SK-N-SH (cell line): ENCODE measurements around the gene CA6. TPM values are rescaled to one million over a fixed set of nuclear protein-coding genes. Genes with fewer than 3 reads are reported as not detected.

ENCODE experiments used
- CTCF ChIA-PET: fragments of 300-600, 350-600 bp; formaldehyde crosslinking; extraction: SDS; loops from one replicate; lab custom pipeline; 2021; lab: Yijun Ruan, JAX
- POLR2A ChIA-PET: fragments of 350-600 bp; sonication (Branson Sonifier 250); formaldehyde crosslinking; extraction: SDS; loops from one replicate; lab custom pipeline; 2020; ENCODE audit warnings: antibody characterized with exemption, inconsistent platforms; lab: Yijun Ruan, JAX
- DNase-seq: peaks from one replicate; pipeline ENCODE4 v3.0.0; 2012
- H2AFZ ChIP-seq: fragments of 200-600 bp; sonication (generic); 2 replicates; pipeline ENCODE4 v1.8.1; 2016; ENCODE audit warnings: antibody characterized with exemption, mild to moderate bottlenecking, low read depth
- H3F3A ChIP-seq: fragments of 200-600 bp; sonication (generic); replicated peaks from 2 replicates; pipeline ENCODE3; 2016; ENCODE audit warnings: antibody characterized with exemption, mild to moderate bottlenecking; ENCODE audit not compliant: insufficient read depth
- H3K27ac ChIP-seq, 2 experiments: fragments of 200-500 bp in 1 of 2; fragments of 200-600 bp in 1 of 2; sonication (Bioruptor generic) in 1 of 2; sonication (generic), shearing (Covaris generic) in 1 of 2; 2 replicates each; pipeline versions ENCODE4 v1.5.1 to v1.6.1; 2014 to 2016; ENCODE audit warnings: low read depth in 2 of 2, inconsistent platforms in 1 of 2, low read length in 1 of 2, mild to moderate bottlenecking in 1 of 2, mixed read lengths in 1 of 2
- H3K27me3 ChIP-seq: fragments of 200-600 bp; sonication (generic), shearing (Covaris generic); 2 replicates; pipeline ENCODE4 v1.6.1; 2016; ENCODE audit warnings: mixed run types; ENCODE audit not compliant: insufficient read depth
- H3K36me3 ChIP-seq, 2 experiments: fragments of 200-500 bp in 1 of 2; fragments of 200-600 bp in 1 of 2; sonication (Bioruptor generic) in 1 of 2; sonication (generic) in 1 of 2; replicated peaks in 1 of 2; 2 replicates each; pipeline versions ENCODE3 to v1.5.1; 2014 to 2016; ENCODE audit warnings: low read length in 1 of 2, mild to moderate bottlenecking in 1 of 2; ENCODE audit not compliant: insufficient read depth in 2 of 2, control insufficient read depth in 1 of 2
- H3K4me1 ChIP-seq, 2 experiments: fragments of 200-500 bp in 1 of 2; fragments of 200-600 bp in 1 of 2; sonication (Bioruptor generic) in 1 of 2; sonication (generic), shearing (Covaris generic) in 1 of 2; 2 replicates each; pipeline versions ENCODE4 v1.5.1 to v1.6.1; 2014 to 2016; ENCODE audit warnings: low read depth in 1 of 2, low read length in 1 of 2, mixed run types in 1 of 2; ENCODE audit not compliant: insufficient read depth in 2 of 2, control insufficient read depth in 1 of 2
- H3K4me2 ChIP-seq: fragments of 200-600 bp; sonication (generic), shearing (Covaris generic); 2 replicates; pipeline ENCODE4 v1.6.1; 2017; ENCODE audit warnings: mixed run types
- H3K4me3 ChIP-seq, 2 experiments: fragments of 200-500 bp in 1 of 2; fragments of 200-600 bp in 1 of 2; sonication (Bioruptor generic) in 1 of 2; sonication (generic), shearing (Covaris generic) in 1 of 2; 2 replicates each; pipeline versions ENCODE4 v1.5.1 to v1.8.1; 2014 to 2016; ENCODE audit warnings: low read depth in 2 of 2, inconsistent platforms in 1 of 2, low read length in 1 of 2, mild to moderate bottlenecking in 1 of 2, mixed read lengths in 1 of 2, moderate library complexity in 1 of 2
- H3K79me2 ChIP-seq: fragments of 200-600 bp; sonication (generic); 2 replicates; pipeline ENCODE4 v1.8.1; 2017; ENCODE audit warnings: mild to moderate bottlenecking; ENCODE audit not compliant: insufficient read depth
- H3K9ac ChIP-seq: fragments of 200-600 bp; sonication (generic); 2 replicates; pipeline ENCODE4 v1.6.1; 2017; ENCODE audit warnings: mixed run types
- H3K9me2 ChIP-seq: fragments of 200-600 bp; sonication (generic); 2 replicates; pipeline ENCODE4 v1.6.1; 2017; ENCODE audit warnings: mixed run types
- H3K9me3 ChIP-seq: fragments of 200-600 bp; sonication (generic); 2 replicates; pipeline ENCODE4 v1.6.1; 2017; ENCODE audit warnings: mixed run types, mild to moderate bottlenecking, moderate library complexity
- H4K20me1 ChIP-seq: fragments of 200-600 bp; sonication (generic); 2 replicates; pipeline ENCODE4 v1.6.1; 2017; ENCODE audit warnings: mild to moderate bottlenecking, mixed run types; ENCODE audit not compliant: insufficient read depth
- CHD2 ChIP-seq: fragments of 150-350 bp; IDR thresholded peaks from 2 replicates; pipeline ENCODE4 v1.6.1; 2018; ENCODE audit warnings: low read length; ENCODE audit not compliant: partially characterized antibody
- ELF1 ChIP-seq: IDR thresholded peaks from 2 replicates; pipeline ENCODE4 v1.4.0; 2012
- EP300 ChIP-seq, 2 experiments: IDR thresholded peaks; 2 replicates each; pipeline versions ENCODE4 v1.4.0 to v1.6.1; 2012; ENCODE audit warnings: borderline replicate concordance in 1 of 2, low read depth in 1 of 2, low read length in 1 of 2
- FOXJ3 ChIP-seq: sonication (generic); formaldehyde crosslinking; IDR thresholded peaks from 2 replicates; pipeline ENCODE4 v1.5.1; 2020; ENCODE audit warnings: mild to moderate bottlenecking, missing genetic modification reagents
- GABPA ChIP-seq: IDR thresholded peaks from 2 replicates; pipeline ENCODE4 v1.4.0; 2012; ENCODE audit warnings: low read depth, mild to moderate bottlenecking
- GATA2 ChIP-seq: sonication (generic); formaldehyde crosslinking; IDR thresholded peaks from 2 replicates; pipeline ENCODE4 v1.5.0; 2020; ENCODE audit warnings: mild to moderate bottlenecking, missing genetic modification reagents
- JUND ChIP-seq: IDR thresholded peaks from 2 replicates; pipeline ENCODE4 v1.4.0; 2012
- MXI1 ChIP-seq: IDR thresholded peaks from 2 replicates; pipeline ENCODE4 v1.6.1; 2012; ENCODE audit warnings: mild to moderate bottlenecking, low read depth, low read length, improper control_type of control experiment
- POLR2AphosphoS5 ChIP-seq: IDR thresholded peaks from 2 replicates; pipeline ENCODE4 v1.6.1; 2012; ENCODE audit warnings: low read depth, low read length
- RAD21 ChIP-seq: IDR thresholded peaks from 2 replicates; pipeline ENCODE4 v1.6.1; 2012; ENCODE audit warnings: mild to moderate bottlenecking, low read length
- SIN3A ChIP-seq: IDR thresholded peaks from 2 replicates; pipeline ENCODE4 v1.6.1; 2012; ENCODE audit warnings: low read depth, mild to moderate bottlenecking, low read length, moderate library complexity, borderline replicate concordance
- WGBS: methylation state at CpG from one replicate; pipeline ENCODE4 v1.1.6; 2017; ENCODE audit warnings: low lambda C conversion rate; 5-methylcytosine and 5-hydroxymethylcytosine counted together
- polyA plus RNA-seq, 3 experiments: library from polyadenylated mRNA; depleted of rRNA; stranded (reverse); fragments of >200 nt; gene quantifications; 2 replicates each; pipeline ENCODE4 v1.2.3, GENCODE V29; 2012
- TF ChIP-seq, protein P1 (sequence below): IDR thresholded peaks from 2 replicates; pipeline ENCODE4 v1.6.1; 2012; ENCODE audit warnings: mild to moderate bottlenecking, low read depth, low read length, moderate library complexity
- TF ChIP-seq, protein P2 (sequence below): fragments of 200-600 bp; sonication (generic); IDR thresholded peaks from 2 replicates; pipeline ENCODE4 v1.6.1; 2017; ENCODE audit warnings: antibody characterized with exemption, mild to moderate bottlenecking, moderate library complexity
- TF ChIP-seq, protein P3 (sequence below): fragments of 150-350 bp; IDR thresholded peaks from 2 replicates; pipeline ENCODE4 v1.6.1; 2017; ENCODE audit warnings: antibody characterized with exemption, low read length, low read depth, borderline replicate concordance
- TF ChIP-seq, protein P4 (sequence below): IDR thresholded peaks from 2 replicates; pipeline ENCODE4 v1.4.0; 2012; ENCODE audit warnings: low read depth

The CA6 gene
- polyA plus RNA-seq, 1 of the 3 experiments (the other 2 are of a cell fraction), result not detected

DNA sequence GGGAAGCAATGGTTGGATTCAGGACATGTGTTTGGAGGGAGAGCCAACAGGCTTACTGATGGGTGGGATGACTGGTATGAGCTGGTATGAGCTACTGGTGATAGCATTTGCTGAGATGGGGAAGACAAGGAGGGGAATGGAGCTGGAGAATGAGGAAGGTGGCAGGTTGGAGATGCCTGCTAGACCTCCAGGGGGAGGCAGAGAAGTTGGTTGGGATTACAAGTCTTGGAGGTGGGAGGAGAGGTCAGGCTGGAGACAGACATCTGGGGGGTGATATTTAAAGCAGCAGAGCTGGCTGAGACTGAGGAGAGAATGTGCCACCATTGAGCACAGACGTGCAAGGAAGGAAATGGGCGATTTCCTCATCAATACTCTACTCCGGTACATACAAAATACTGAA lies 35.3 kb upstream of the CA6 start:
- WGBS, result 90% methylated on average over 3 of the region's 3 CpGs
- ChIA-PET CTCF (no interaction called here), POLR2A (no interaction called here)
- H3K79me2 ChIP-seq, result no peaks in the 10 kb centered on the region
- H3K4me1 ChIP-seq, result no peaks in the 10 kb centered on the region
- H3K9ac ChIP-seq, result no peak overlapping the region
- H3K27ac ChIP-seq, result no peak overlapping the region
- no peaks in the 10 kb centered on the region for H3K27me3 ChIP-seq
- H3K9me2 ChIP-seq, result no peaks in the 10 kb centered on the region
- peaks cover 6% of the 10 kb centered on the region for H3F3A ChIP-seq
- DNase-seq, result no peak
- H3K9me3 ChIP-seq, result no peaks in the 10 kb centered on the region
- H3K4me3 ChIP-seq, result no peak overlapping the region
- no peaks in the 10 kb centered on the region for H3K36me3 ChIP-seq
- H3K4me2 ChIP-seq, result no peak overlapping the region
- H2AFZ ChIP-seq, result no peak overlapping the region
- no peaks in the 10 kb centered on the region for H4K20me1 ChIP-seq
- TF ChIP-seq, protein P1, sequence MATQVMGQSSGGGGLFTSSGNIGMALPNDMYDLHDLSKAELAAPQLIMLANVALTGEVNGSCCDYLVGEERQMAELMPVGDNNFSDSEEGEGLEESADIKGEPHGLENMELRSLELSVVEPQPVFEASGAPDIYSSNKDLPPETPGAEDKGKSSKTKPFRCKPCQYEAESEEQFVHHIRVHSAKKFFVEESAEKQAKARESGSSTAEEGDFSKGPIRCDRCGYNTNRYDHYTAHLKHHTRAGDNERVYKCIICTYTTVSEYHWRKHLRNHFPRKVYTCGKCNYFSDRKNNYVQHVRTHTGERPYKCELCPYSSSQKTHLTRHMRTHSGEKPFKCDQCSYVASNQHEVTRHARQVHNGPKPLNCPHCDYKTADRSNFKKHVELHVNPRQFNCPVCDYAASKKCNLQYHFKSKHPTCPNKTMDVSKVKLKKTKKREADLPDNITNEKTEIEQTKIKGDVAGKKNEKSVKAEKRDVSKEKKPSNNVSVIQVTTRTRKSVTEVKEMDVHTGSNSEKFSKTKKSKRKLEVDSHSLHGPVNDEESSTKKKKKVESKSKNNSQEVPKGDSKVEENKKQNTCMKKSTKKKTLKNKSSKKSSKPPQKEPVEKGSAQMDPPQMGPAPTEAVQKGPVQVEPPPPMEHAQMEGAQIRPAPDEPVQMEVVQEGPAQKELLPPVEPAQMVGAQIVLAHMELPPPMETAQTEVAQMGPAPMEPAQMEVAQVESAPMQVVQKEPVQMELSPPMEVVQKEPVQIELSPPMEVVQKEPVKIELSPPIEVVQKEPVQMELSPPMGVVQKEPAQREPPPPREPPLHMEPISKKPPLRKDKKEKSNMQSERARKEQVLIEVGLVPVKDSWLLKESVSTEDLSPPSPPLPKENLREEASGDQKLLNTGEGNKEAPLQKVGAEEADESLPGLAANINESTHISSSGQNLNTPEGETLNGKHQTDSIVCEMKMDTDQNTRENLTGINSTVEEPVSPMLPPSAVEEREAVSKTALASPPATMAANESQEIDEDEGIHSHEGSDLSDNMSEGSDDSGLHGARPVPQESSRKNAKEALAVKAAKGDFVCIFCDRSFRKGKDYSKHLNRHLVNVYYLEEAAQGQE, result no peak
- TF ChIP-seq MXI1 (no peak), JUND (no peak), RAD21 (no peak), GABPA (no peak), GATA2 (CRISPR knock-in tag) (no peak), ELF1 (no peak), CHD2 (no peak), FOXJ3 (CRISPR knock-in tag) (no peak), POLR2AphosphoS5 (no peak), SIN3A (no peak), EP300 (IDR thresholded peaks at IDR 0.05; ENCODE audit: borderline replicate concordance in 1 of 2, low read depth in 1 of 2, low read length in 1 of 2) (no peak)
- TF ChIP-seq, protein P2, sequence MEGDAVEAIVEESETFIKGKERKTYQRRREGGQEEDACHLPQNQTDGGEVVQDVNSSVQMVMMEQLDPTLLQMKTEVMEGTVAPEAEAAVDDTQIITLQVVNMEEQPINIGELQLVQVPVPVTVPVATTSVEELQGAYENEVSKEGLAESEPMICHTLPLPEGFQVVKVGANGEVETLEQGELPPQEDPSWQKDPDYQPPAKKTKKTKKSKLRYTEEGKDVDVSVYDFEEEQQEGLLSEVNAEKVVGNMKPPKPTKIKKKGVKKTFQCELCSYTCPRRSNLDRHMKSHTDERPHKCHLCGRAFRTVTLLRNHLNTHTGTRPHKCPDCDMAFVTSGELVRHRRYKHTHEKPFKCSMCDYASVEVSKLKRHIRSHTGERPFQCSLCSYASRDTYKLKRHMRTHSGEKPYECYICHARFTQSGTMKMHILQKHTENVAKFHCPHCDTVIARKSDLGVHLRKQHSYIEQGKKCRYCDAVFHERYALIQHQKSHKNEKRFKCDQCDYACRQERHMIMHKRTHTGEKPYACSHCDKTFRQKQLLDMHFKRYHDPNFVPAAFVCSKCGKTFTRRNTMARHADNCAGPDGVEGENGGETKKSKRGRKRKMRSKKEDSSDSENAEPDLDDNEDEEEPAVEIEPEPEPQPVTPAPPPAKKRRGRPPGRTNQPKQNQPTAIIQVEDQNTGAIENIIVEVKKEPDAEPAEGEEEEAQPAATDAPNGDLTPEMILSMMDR, result no peak
- TF ChIP-seq, protein P3, sequence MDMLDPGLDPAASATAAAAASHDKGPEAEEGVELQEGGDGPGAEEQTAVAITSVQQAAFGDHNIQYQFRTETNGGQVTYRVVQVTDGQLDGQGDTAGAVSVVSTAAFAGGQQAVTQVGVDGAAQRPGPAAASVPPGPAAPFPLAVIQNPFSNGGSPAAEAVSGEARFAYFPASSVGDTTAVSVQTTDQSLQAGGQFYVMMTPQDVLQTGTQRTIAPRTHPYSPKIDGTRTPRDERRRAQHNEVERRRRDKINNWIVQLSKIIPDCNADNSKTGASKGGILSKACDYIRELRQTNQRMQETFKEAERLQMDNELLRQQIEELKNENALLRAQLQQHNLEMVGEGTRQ, result no peak
- TF ChIP-seq, protein P4, sequence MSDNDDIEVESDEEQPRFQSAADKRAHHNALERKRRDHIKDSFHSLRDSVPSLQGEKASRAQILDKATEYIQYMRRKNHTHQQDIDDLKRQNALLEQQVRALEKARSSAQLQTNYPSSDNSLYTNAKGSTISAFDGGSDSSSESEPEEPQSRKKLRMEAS, result no peak
